HCT116 (cell line): ENCODE results near the gene AUTS2. TPM values are rescaled to one million over a fixed set of nuclear protein-coding genes. Genes with fewer than 3 reads are reported as not detected.

Experiments
- ATAC-seq: fragments of 200-7000 bp; cut with Tn5 transposase; 2 replicates; pipeline ENCODE4 v1.9.1; 2020; ENCODE audit warnings: mild to moderate bottlenecking, moderate library complexity
- BruUV-seq: library from RNA; stranded (reverse); fragments of 400-500 nt; replicated peaks from 2 replicates; lab custom pipeline; 2021; lab: Mats Ljungman, UMichigan
- CTCF ChIA-PET: fragments of 300-600 bp; sonication (Branson Sonifier 250); formaldehyde crosslinking; loops from one replicate; lab custom pipeline; 2021; ENCODE audit warnings: antibody characterized with exemption; lab: Charles Lee
- POLR2A ChIA-PET: fragments of 300-600, 350-600 bp; sonication (Branson Sonifier 250); formaldehyde crosslinking; loops from one replicate; lab custom pipeline; 2021; ENCODE audit warnings: antibody characterized with exemption; lab: Charles Lee
- RAD21 ChIA-PET, 2 experiments: fragments of 300-600 bp; sonication (Branson Sonifier 250); formaldehyde crosslinking; loops; one replicate each; lab custom pipeline; 2023; ENCODE audit warnings: low total read pairs in 2 of 2; ENCODE audit not compliant: uncharacterized antibody in 2 of 2, unreplicated experiment in 2 of 2, low non-redundant PET in 1 of 2; lab: Charles Lee
- DNase-seq: peaks from one replicate; pipeline ENCODE4 v3.0.0-alpha.2; 2010; ENCODE audit warnings: low read depth, low spot score
- H2AFZ ChIP-seq: fragments of 200-600 bp; shearing (Covaris generic), sonication (generic); 2 replicates; pipeline ENCODE4 v1.6.1; 2017; ENCODE audit warnings: low read depth, mixed run types, mixed read lengths, antibody characterized with exemption, low read length; ENCODE audit not compliant: poor library complexity, severe bottlenecking
- H3K27ac ChIP-seq: 2 replicates; pipeline ENCODE4 v1.5.1; 2012; ENCODE audit warnings: low read depth, low read length
- H3K27me3 ChIP-seq: fragments of 200-600 bp; sonication (generic); 2 replicates; pipeline ENCODE4 v1.6.1; 2016; ENCODE audit warnings: mixed run types, low read length, mixed read lengths; ENCODE audit not compliant: insufficient read depth
- H3K36me3 ChIP-seq, 2 experiments: fragments of 200-500 bp in 1 of 2; fragments of 200-600 bp in 1 of 2; sonication (Bioruptor generic) in 1 of 2; sonication (generic) in 1 of 2; 2 replicates each; pipeline versions ENCODE4 v1.5.1 to v1.6.1; 2014 to 2016; ENCODE audit warnings: low read length in 2 of 2, inconsistent platforms in 1 of 2, mixed read lengths in 1 of 2, mixed run types in 1 of 2; ENCODE audit not compliant: insufficient read depth in 2 of 2, control insufficient read depth in 1 of 2
- H3K4me1 ChIP-seq, 2 experiments: fragments of 200-600 bp in 1 of 2; sonication (generic) in 1 of 2; 2 replicates each; pipeline versions ENCODE4 v1.5.1 to v1.6.1; 2012 to 2017; ENCODE audit warnings: low read length in 2 of 2, inconsistent platforms in 1 of 2, mild to moderate bottlenecking in 1 of 2, mixed read lengths in 1 of 2, mixed run types in 1 of 2, moderate library complexity in 1 of 2; ENCODE audit not compliant: insufficient read depth in 2 of 2, control insufficient read depth in 1 of 2
- H3K4me2 ChIP-seq: fragments of 200-600 bp; sonication (generic); 2 replicates; pipeline ENCODE4 v1.6.1; 2017; ENCODE audit warnings: mixed run types, low read length, mixed read lengths
- H3K4me3 ChIP-seq, 2 experiments: fragments of 200-600 bp in 1 of 2; sonication (generic) in 1 of 2; replicated peaks in 1 of 2; 2 replicates each; pipeline ENCODE4 v1.5.1; 2011 to 2016; ENCODE audit warnings: low read length in 2 of 2, control low read depth in 1 of 2, low read depth in 1 of 2, mild to moderate bottlenecking in 1 of 2, mixed read lengths in 1 of 2, mixed run types in 1 of 2
- H3K79me2 ChIP-seq: fragments of 200-600 bp; sonication (generic); 2 replicates; pipeline ENCODE4 v1.6.1; 2017; ENCODE audit warnings: mild to moderate bottlenecking, mixed run types, low read length, moderate library complexity, mixed read lengths; ENCODE audit not compliant: insufficient read depth
- H3K9ac ChIP-seq: fragments of 200-600 bp; sonication (generic); 2 replicates; pipeline ENCODE4 v1.6.1; 2016; ENCODE audit warnings: low read length, mixed read lengths
- H3K9me2 ChIP-seq: fragments of 200-600 bp; sonication (generic), shearing (Covaris generic); 2 replicates; pipeline ENCODE4 v1.6.1; 2017; ENCODE audit warnings: mixed run types, mild to moderate bottlenecking, moderate library complexity; ENCODE audit not compliant: insufficient read depth
- H3K9me3 ChIP-seq, 2 experiments: fragments of 200-500 bp in 1 of 2; fragments of 200-600 bp in 1 of 2; sonication (Bioruptor generic) in 1 of 2; sonication (generic) in 1 of 2; 2 replicates each; pipeline ENCODE4 v1.6.1; 2014 to 2017; ENCODE audit warnings: low read length in 2 of 2, mixed read lengths in 2 of 2, inconsistent platforms in 1 of 2, low read depth in 1 of 2, mild to moderate bottlenecking in 1 of 2, mixed run types in 1 of 2, moderate library complexity in 1 of 2; ENCODE audit not compliant: control insufficient read depth in 1 of 2, insufficient read depth in 1 of 2
- H4K20me1 ChIP-seq: fragments of 200-600 bp; sonication (generic), shearing (Covaris generic); 2 replicates; pipeline ENCODE4 v1.6.1; 2017; ENCODE audit warnings: mixed run types, mild to moderate bottlenecking, moderate library complexity; ENCODE audit not compliant: insufficient read depth
- EGR1 ChIP-seq: IDR thresholded peaks from 2 replicates; pipeline ENCODE4 v1.6.1; 2012; ENCODE audit warnings: low read depth
- ELF1 ChIP-seq: IDR thresholded peaks from 2 replicates; pipeline ENCODE4 v1.6.1; 2012; ENCODE audit warnings: low read depth, borderline replicate concordance
- EZH2 ChIP-seq: fragments of 200-600 bp; sonication (generic); IDR thresholded peaks from 2 replicates; pipeline ENCODE4 v1.6.1; 2017; ENCODE audit warnings: antibody characterized with exemption, mixed run types
- EZH2phosphoT487 ChIP-seq: fragments of 200-600 bp; IDR thresholded peaks from 2 replicates; pipeline ENCODE4 v1.6.1; 2018; ENCODE audit warnings: antibody characterized with exemption, borderline replicate concordance
- FOSL1 ChIP-seq: IDR thresholded peaks from 2 replicates; pipeline ENCODE4 v1.6.1; 2012; ENCODE audit warnings: low read depth
- POLR2A ChIP-seq: IDR thresholded peaks from 2 replicates; pipeline ENCODE4 v1.7.0; 2011; ENCODE audit warnings: borderline replicate concordance; ENCODE audit not compliant: insufficient read depth, insufficient read length; ENCODE audit errors: extremely low read depth
- POLR2AphosphoS5 ChIP-seq: IDR thresholded peaks from 2 replicates; pipeline ENCODE4 v1.6.1; 2011; ENCODE audit warnings: mild to moderate bottlenecking, low read depth, low read length, moderate library complexity
- RAD21 ChIP-seq: IDR thresholded peaks from 2 replicates; pipeline ENCODE4 v1.6.1; 2012; ENCODE audit warnings: low read depth, mild to moderate bottlenecking
- SIN3A ChIP-seq: IDR thresholded peaks from 2 replicates; pipeline ENCODE4 v1.6.1; 2012; ENCODE audit warnings: low read depth
- SP1 ChIP-seq: IDR thresholded peaks from 2 replicates; pipeline ENCODE4 v1.6.1; 2012; ENCODE audit warnings: low read depth
- SRF ChIP-seq: IDR thresholded peaks from 2 replicates; pipeline ENCODE4 v1.6.1; 2012; ENCODE audit warnings: low read depth
- TCF7L2 ChIP-seq: IDR thresholded peaks from 2 replicates; pipeline ENCODE4 v1.7.0; 2011; ENCODE audit warnings: borderline replicate concordance, inconsistent platforms; ENCODE audit not compliant: insufficient read depth, insufficient read length; ENCODE audit errors: extremely low read depth
- YY1 ChIP-seq: IDR thresholded peaks from 2 replicates; pipeline ENCODE4 v1.6.1; 2011; ENCODE audit warnings: low read length, low read depth, moderate library complexity, mild to moderate bottlenecking; ENCODE audit not compliant: insufficient replicate concordance; ENCODE audit errors: extremely low read depth
- ZFX ChIP-seq: fragments of 450-650 bp; IDR thresholded peaks from 2 replicates; pipeline ENCODE4 v1.6.1; 2017
- ZNF274 ChIP-seq: fragments of 200-500 bp; sonication (Bioruptor generic); IDR thresholded peaks from 2 replicates; pipeline ENCODE4 v1.6.1; 2014; ENCODE audit warnings: mild to moderate bottlenecking, low read depth, low read length, inconsistent platforms
- intact Hi-C: fragments of 100-400 bp; cut with micrococcal nuclease; formaldehyde crosslinking; loops from 2 replicates; pipeline ENCODE4 v1.10.0; 2022
- total RNA-seq: library from RNA; stranded (reverse); gene quantifications from one replicate; pipeline ENCODE4 v1.2.1, GENCODE V29; 2021; ENCODE audit not compliant: unreplicated experiment
- TF ChIP-seq, protein P1 (sequence below): IDR thresholded peaks from 2 replicates; pipeline ENCODE4 v1.6.1; 2012
- TF ChIP-seq, protein P2 (sequence below): IDR thresholded peaks from 2 replicates; pipeline ENCODE4 v1.6.1; 2011; ENCODE audit warnings: mild to moderate bottlenecking, low read length, moderate library complexity; ENCODE audit not compliant: insufficient replicate concordance; ENCODE audit errors: extremely low read depth
- TF ChIP-seq, protein P3 (sequence below): IDR thresholded peaks from 2 replicates; pipeline ENCODE4 v1.6.1; 2012

The AUTS2 gene
- total RNA-seq, 1 experiment from 2014 or later, result 0.93 TPM

DNA sequence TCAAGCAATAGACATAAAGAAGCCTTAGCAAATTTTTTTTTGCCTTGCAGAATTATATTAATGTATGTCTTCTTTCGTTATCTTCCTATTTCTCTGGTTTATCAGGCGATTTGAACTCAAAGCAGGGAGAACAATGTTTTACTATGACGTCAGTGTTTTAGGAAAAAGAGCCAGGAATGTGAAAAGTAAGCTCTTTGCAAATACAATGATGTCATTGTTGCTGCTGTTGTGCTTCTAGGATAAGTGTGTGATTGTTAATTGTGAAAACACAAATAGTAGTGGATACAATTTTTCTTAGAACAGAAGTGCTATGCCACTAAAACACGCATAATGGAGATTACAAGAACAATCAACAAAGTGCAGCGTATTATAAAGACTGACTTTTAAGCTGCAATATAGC is 9.5 kb upstream of the AUTS2 start:
- POLR2A ChIA-PET, result no interaction called here
- H4K20me1 ChIP-seq, result no peaks in the 10 kb centered on the region
- H3K36me3 ChIP-seq, result no peaks in the 10 kb centered on the region
- no peak overlapping the region for H3K4me3 ChIP-seq
- H3K9me3 ChIP-seq, result peaks cover 3 to 15% of the 10 kb centered on the region in 2 experiments; a peak in 1 of 4 replicates
- no TSS peak for BruUV-seq
- no peak overlapping the region for H3K4me2 ChIP-seq
- no peaks in the 10 kb centered on the region for H3K27me3 ChIP-seq
- H3K27ac ChIP-seq, result no peak overlapping the region
- TF ChIP-seq EZH2 (no peak), SP1 (no peak), POLR2A (no peak), SIN3A (no peak), EZH2phosphoT487 (no peak), ZFX (no peak), FOSL1 (no peak), ELF1 (no peak), TCF7L2 (no peak), YY1 (no peak), EGR1 (no peak), RAD21 (no peak), POLR2AphosphoS5 (no peak), ZNF274 (no peak), SRF (no peak)
- TF ChIP-seq, protein P1, sequence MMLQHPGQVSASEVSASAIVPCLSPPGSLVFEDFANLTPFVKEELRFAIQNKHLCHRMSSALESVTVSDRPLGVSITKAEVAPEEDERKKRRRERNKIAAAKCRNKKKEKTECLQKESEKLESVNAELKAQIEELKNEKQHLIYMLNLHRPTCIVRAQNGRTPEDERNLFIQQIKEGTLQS, result no peak
- TF ChIP-seq, protein P2, sequence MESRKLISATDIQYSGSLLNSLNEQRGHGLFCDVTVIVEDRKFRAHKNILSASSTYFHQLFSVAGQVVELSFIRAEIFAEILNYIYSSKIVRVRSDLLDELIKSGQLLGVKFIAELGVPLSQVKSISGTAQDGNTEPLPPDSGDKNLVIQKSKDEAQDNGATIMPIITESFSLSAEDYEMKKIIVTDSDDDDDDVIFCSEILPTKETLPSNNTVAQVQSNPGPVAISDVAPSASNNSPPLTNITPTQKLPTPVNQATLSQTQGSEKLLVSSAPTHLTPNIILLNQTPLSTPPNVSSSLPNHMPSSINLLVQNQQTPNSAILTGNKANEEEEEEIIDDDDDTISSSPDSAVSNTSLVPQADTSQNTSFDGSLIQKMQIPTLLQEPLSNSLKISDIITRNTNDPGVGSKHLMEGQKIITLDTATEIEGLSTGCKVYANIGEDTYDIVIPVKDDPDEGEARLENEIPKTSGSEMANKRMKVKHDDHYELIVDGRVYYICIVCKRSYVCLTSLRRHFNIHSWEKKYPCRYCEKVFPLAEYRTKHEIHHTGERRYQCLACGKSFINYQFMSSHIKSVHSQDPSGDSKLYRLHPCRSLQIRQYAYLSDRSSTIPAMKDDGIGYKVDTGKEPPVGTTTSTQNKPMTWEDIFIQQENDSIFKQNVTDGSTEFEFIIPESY, result no peak
- TF ChIP-seq, protein P3, sequence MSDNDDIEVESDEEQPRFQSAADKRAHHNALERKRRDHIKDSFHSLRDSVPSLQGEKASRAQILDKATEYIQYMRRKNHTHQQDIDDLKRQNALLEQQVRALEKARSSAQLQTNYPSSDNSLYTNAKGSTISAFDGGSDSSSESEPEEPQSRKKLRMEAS, result no peak
- TF ChIP-seq, all 23 proteins: peak for 0
- no peak overlapping the region for H3K9ac ChIP-seq
- H3K9me2 ChIP-seq, result no peaks in the 10 kb centered on the region
- no peak for ATAC-seq
- ChIA-PET CTCF (no interaction called here), RAD21 (no interaction called here)
- H3K79me2 ChIP-seq, result no peaks in the 10 kb centered on the region
- intact Hi-C loops, result no loop called here
- no peaks in the 10 kb centered on the region for H3K4me1 ChIP-seq
- no peak for DNase-seq
- no peak overlapping the region for H2AFZ ChIP-seq
